ENCODE measurements around the gene GAL.

- TF ChIP-seq, protein P1, sequence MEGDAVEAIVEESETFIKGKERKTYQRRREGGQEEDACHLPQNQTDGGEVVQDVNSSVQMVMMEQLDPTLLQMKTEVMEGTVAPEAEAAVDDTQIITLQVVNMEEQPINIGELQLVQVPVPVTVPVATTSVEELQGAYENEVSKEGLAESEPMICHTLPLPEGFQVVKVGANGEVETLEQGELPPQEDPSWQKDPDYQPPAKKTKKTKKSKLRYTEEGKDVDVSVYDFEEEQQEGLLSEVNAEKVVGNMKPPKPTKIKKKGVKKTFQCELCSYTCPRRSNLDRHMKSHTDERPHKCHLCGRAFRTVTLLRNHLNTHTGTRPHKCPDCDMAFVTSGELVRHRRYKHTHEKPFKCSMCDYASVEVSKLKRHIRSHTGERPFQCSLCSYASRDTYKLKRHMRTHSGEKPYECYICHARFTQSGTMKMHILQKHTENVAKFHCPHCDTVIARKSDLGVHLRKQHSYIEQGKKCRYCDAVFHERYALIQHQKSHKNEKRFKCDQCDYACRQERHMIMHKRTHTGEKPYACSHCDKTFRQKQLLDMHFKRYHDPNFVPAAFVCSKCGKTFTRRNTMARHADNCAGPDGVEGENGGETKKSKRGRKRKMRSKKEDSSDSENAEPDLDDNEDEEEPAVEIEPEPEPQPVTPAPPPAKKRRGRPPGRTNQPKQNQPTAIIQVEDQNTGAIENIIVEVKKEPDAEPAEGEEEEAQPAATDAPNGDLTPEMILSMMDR (conservative IDR thresholded peaks at IDR 0.05; ENCODE audit: low read depth in 2 of 2): peak in 1 of 2 experiments; percentile 23; a peak in 2 of 4 replicates
- TF ChIP-seq CREB1 (CRISPR knock-in tag; IDR thresholded peaks at IDR 0.05; ENCODE audit: low read depth): no peak
These were observed 40.8 kb upstream of the GAL start for GRCh38 chr11:68643585-68643984.

Data from GM23338 (cell line).